GM18502 (cell line): ENCODE data around the gene CHTF18.
"Not testable (repeated sequence)": the region's sequence is repeated elsewhere in the genome, so short reads cannot be mapped to it uniquely, and the experiment has no call there.

ENCODE experiments used
- ATAC-seq: cut with Tn5 transposase; IDR thresholded peaks from one replicate; pipeline ENCODE4 v1.9.1; 2021; ENCODE audit warnings: mild to moderate bottlenecking; ENCODE audit not compliant: unreplicated experiment, poor library complexity

The CHTF18 gene

DNA sequence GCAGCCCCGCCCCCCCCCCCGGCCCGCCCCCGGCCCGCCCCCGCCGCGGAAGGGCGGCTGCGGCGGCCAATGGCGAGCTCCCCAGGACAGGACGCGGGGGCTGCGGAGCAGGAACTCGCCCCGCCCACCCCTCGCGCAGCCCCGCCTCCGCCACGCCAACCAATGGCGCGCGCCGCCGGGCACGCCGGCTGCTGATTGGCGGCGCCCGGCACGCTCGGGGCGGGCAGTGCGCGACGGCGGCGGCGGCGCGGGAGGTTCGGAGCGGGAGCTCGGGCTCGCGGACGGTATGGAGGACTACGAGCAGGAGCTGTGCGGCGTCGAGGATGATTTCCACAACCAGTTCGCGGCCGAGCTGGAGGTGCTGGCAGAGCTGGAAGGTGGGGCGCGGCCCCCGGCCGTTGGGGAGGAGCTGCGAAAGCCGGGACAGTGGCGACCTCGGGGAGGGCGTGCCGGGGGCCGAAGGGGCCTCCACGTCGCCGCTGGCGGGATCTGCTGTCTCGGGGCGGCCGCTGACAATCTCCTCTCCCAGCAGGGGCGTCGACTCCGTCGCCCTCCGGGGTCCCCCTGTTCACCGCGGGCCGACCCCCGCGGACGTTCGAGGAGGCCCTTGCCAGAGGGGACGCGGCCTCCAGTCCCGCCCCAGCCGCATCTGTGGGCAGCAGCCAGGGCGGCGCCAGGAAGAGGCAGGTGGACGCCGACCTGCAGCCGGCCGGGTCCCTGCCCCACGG is at the start of gene CHTF18:
TSS of gene CHTF18 (plus strand) at position 222 of the 728 bp plus-strand sequence. CDS start at position 287, 65 bp downstream.
- ATAC-seq = peak; percentile 78

DNA sequence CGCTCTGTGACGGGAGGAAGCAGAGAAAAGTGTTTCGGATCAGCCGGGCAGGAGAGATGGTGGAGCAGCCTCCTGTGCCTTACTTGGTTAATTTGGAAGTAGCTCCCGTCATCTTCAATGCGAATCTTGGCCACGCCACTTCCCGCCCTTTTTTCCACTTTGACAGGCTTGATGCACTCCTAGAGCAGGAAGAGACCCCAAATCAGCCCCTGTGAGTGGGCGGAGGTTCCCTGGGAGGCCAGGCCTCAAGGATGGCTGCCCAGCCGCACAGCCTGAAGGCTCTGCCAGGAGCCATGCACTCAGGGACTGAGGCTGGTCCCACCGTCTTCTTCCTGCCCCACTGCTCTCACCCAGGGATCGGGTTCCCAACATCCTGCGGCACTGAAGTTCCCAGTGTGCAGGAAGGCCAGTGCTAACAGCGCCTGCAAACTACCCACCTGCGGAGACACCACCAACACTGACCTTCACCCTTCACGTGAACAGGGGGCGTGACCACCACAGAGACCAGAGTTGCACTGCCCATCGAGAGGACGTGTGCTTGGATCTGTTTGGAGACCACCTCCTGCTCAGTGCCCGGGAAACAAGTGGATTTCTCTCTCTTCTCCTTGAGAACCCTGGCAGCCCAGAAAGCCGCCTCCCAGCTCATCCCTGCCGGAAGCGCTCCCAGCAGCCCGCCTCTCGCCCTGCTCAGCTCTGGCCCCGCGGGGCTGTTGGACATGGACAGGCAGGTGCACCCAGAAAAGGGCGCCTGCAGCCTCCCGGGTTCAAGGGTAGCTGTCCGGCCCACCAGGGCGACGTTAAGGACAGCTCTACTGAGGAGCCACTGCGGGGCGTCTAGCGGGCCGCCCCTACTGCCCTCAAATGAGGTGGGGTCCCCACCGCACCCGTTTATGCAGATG is 48.6 kb upstream of the CHTF18 start:
- ATAC-seq = no peak

DNA sequence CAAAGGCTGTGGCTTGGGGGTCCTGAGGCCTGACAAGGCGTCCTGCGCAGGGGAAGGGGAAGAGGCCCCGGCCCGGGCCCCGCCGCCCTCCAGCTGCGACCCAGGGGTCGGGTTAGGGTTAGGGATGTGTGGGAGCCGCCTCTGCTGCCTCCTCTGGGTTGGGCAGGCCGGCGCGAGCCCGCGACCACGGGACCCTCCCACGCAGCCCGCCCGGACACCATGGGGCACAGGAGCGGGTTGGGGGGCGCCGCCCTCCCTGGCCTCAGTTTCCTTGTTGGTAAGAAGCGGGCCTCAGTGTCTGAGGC is 48.0 kb upstream of the CHTF18 start:
- ATAC-seq = no peak

DNA sequence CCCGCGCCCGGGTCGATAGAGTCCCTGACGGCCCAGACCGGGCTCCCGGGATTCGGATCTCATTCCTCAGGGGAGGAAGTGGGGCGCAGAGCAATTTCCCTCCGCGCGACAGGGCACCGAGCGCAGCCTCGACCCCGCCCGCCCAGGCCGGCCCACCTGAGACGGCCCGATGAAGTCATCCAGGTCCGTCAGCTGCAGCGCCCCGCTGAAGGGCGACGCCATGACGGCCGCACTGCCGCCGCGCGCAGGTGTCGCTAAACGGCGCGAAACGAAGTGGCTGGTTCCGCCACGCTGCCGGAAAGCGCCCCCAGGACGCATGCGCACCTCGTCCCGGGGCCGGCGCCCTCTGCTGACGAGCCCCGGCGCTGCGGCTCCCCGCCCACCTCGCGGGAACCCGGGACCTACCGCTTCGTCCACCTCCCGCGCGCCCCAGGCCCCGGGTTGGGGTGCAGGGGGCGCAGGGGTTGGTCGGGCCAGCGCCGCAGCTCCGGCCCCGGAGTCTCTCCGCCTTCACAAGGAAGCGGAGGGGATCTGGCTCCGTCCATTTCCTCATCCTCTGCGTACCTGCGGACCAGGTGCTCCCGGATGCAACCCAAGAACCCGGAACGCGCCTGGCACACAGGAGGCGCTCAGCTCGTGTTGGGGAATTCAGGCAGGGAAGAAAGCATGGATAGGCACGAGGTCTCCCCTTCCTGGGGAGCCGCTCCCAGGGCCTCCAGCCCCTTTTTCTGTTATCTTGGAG is 47.5 kb upstream of the CHTF18 start, which contains the start of gene CIAO3:
TSS of gene CIAO3 (minus strand) at position 234 of the 742 bp plus-strand sequence. CDS start at position 222, 12 bp downstream.
- peak; percentile 62 for ATAC-seq

DNA sequence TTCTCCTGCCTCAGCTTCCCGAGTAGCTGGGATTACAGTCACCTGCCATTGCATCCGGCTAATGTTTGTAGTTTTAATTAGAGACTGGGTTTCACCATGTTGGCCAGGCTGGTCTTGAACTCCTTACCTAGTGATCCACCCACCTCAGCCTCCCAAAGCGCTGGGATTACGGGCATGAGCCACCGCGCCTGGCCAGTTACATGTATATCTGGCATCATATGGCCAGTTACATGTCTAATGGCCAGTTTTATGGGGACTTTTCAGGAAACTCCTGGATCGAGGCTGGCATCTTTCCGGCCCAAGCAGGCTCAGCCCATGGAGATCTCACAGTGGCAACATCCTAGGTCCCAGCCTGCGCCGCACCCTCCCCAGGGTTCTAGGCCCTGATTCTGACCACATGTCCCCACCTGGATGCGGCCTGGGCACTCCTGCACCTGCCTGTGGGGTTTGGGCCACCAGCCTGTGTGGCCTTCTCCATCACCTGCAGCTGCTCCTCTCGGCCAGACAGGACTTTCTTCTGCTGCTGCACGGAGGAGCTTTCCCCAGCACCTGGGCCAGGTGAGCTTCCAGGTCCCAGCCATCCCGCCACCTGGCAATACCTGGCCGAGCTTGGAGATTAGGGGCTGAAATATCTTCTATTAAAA is 46.3 kb upstream of the CHTF18 start:
- no peak for ATAC-seq

DNA sequence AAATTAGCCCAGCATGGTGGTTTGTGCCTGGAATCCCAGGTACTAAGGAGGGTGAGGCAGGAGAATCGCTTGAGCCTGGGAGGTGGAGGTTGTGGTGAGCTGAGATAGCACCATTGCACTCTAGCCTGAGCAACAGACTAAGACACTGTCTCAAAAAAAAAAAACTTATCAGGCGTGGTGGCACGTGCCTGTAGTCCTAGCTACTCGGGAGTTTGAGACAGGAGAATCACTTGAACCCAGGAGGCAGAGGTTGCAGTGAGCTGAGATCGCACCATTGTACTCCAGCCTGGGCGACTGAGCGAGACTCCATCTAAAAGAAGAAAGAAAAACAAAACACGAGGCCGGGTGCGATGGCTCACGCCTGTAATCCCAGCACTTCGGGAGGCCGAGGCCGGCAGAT is 45.5 kb upstream of the CHTF18 start:
- ATAC-seq = not testable (repeated sequence)

DNA sequence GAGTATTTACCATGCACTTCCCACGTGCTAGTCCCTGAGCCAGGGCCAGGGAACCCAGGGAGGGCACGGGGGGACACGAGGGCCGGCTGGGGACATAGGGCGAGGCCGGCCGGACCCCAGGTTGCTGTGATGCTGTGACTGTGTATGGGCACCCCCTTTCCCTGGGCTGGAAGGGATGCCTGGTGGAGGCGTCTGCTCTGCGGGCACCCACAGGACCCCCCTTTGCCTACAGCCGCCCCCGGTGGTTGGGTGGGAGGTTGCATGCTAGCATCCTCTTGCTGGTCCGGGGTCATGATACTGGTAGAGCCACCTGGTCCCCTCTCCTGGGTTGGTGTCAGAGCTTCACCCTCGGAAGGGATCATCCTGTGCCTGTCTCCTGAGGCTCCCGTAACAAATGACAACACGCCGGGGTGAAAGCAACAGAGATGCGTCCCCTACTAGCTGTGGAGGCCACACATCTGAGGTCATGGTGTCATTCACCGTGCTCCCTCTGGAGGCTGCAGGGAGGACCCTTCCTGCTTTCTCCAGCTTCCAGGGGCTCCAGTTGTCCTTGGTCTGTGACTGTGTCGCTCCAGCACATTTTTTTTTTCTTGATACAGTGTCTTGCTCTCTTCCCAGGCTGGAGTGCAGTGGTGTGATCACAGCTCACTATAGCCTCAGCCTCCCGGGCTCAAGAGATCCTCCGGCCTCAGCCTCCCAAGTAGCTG is 44.5 kb upstream of the CHTF18 start:
- no peak for ATAC-seq

DNA sequence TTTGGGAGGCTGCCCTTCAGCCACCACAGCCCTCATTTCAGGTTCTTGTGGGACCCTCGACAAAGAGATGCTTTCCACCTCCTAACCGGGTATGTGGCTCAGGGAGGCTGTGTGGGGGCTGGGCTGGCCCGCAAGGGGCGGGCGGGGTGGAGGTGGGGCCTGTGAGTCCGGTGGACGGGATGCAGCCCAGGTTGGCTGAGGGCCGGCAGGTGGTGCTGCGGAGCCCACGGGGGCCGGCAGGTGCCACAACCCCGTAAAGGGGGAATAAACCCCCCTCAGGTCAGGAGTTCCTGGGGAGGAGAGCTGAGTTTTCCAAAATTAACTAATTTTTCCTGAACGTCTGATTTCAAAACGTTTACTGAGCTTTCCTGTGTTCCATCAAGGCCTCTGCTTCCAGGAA is 42.7 kb upstream of the CHTF18 start:
- no peak for ATAC-seq

DNA sequence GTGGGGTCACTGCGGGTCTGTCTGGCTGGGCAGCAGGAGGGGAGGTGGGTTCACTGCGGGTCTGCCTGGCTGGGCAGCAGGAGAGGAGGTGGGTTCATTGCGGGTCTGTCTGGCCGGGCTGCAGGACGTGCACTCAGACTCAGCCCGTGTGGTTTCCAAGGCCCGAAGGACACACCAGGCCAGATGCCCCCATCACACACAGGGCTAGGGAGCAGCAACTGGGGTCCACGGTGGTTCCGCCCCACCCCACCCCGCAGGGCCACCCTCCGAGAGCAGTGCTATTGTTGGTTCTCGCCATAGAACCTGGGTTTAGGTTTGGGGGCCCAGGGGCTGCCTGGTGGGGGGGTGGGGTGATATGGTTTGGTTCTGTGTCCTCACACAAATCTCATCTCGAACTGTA is 41.8 kb upstream of the CHTF18 start:
- ATAC-seq = no peak

DNA sequence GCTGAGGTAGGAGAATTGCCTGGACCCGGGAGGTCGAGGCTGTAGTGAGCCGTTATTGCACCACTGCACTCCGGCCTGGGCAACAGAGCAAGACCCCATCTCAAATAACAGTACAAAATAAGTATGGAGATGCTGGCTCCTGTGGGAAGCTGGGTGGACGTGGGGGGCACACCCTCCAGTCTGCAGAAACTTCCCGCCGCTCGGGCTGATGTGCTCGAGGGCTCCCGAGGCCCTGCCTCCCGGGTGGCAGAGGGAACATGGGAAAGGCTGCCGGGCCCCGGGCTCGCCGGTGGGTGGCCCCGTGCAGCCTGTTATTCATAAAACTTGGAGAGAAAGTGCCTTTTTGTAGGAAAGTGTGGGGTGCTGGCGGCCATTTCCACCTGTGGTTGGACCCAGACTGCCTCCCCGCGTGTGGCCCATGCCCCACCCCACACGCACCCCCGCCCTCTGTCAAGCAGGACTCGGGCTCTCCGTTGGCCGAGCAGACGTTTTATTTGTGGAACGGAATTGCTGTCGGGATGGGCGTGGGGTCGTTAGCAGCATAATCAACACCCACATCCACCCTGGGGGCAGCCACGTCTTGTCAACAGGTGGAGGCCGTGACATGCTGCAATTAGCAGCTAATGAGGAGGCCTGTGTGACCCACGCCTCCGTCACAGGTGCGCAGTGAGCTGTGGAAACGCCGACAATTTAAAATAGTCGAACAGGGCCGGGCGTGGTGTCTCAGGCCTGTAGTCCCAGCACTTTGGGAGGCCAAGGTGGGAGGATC is 40.3 kb upstream of the CHTF18 start:
- no peak for ATAC-seq

DNA sequence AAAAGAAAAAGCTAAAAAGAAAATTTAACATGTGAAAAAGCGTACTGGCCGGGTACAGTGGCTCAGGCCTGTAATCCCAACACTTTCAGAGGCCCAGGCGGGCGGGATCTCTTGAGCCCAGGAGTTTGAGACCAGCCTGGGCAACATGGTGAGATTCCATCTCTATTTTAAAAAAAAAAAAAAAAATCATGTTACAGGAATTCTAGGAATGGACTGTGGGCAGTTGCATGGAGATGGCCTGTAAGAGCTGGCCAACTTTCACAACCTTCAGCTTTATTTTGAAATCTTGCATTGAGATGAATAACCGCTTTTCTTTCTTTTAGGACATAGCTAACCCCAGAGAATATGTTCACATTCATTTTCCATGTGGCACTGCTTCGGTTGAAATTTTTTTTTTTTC is 39.4 kb upstream of the CHTF18 start:
- ATAC-seq = no peak

DNA sequence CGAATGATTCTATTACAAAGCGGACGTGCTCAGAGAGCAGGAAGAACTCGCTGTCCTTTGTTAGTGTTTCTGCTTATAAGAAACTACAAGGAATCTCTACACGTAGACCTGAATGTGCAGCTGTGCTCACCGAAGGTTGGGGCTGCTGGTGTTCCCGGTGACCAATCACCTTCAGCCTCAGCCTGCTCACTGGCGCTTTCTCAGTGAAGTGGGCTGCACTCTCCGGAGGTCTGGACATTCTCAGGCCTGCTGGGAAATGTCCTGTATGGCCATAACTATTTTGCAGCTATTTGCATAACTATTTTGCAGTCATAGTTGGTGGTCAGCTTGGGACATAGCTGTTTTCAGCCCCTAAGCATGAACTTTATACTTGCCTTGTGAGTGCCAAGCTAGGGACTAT is 37.9 kb upstream of the CHTF18 start:
- ATAC-seq = no peak

DNA sequence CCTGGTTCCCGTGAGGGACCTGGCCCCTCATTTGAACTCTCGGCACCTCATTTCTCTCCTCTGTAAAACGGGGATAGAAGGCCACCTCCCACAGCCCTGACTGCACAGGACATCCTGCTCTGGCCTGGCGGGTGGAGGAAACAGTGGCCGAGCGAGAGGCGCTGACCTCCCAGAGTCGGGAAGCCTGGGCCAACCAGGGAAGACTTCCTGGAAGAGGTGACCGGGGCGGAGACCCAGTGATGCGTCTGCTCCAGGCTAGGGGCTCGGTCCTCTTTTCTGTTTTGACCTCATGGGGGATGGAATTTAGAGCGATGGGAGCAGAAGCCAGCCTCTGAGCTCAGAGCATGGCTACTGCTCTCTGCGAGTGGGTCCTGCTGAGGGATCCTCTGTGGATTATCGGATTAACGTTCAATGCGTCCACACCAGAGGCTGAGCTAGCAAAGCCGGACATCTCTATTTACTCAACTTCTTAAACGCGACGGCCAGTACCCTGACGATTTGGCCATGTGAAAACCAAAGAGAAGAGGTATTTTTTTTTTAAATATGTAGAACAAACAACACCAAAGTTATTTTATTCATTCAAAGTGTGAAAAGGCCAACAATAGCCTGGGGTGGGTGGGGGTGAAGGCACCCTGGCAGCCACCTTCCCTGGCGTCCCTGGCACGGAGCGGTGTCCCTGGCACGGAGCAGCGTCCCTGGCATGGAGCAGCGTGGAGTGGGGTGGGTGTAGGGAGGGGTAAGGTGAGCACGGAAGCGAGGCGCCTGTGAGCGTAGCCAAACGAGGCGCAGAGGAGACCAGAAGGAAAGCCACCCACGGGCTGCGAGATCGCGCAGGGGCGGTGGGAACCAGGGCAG is 37.0 kb upstream of the CHTF18 start:
- no peak for ATAC-seq

DNA sequence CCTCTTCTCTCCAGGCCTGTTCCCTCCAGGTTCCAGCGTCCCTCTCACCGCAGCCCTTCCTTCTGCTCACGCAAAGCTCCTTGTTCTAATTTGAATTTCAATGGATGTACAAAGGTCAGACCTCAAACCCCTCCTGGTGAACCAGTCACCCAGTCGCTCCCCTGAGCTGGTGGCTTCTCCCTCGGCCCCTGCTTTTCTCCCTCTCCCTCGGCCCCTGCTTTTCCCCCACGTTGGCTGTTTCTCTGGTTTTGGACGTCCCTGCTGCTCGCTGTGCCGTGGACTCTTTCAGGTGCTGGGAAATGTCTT is 36.5 kb upstream of the CHTF18 start:
- ATAC-seq = no peak

DNA sequence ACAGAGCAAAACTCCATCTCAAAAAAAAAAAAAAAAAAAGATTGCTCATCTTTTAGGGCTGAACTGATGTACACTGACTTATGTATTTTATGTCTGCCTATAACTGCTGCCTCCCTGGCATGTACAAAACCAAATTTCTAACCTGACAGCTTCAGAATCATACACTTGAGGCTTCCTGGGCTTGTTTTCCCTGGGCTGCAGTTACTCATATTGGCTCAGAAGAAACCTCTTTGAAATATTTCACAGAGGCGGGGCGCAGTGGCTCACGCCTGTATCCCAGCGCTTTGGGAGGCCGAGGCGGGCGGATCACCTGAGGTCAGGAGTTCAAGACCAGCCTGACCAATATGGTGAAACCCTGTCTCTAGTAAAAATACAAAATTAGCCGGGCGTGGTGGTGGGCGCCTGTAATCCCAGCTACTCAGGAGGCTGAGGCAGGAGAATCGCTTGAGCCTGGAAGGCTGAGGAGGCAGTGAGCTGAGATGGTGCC is 34.3 kb upstream of the CHTF18 start:
- not testable (repeated sequence) for ATAC-seq

DNA sequence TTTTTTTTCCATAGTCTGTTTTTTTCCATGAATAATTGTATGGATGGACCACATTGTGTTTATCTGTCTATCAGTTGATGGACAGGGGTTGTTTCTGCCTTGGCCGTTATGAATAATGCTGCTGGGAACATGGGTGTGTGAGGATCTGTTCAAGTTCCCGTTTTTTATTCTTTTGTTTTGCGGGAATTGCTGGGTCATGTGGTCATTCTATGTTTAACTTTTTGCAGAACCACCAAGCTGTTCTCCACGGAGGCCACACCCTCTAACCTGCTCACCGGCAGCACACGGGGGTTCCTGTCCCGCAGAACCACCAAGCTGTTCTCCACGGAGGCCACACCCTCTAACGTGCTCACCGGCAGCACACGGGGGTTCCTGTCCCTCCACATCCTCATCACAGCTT is 33.8 kb upstream of the CHTF18 start:
- ATAC-seq = no peak

DNA sequence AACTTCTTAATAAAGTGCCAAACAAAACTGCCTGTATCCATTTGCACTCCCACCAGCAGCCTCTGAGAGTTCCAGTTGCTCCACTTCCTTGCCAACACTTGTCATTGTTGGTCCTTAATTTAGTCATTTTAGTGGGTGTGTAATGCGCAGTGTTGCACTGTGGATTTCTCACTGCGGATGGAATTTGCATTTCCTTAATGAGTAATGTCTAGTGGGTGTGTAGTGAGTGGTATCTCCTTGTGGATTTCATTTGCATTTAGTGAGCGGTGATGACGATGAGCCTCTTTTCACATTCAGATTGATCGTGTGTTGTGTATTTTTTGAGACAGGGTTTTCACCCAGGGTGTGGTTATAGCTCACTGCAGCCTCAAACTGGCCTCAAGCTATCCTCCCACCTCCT is 32.0 kb upstream of the CHTF18 start:
- ATAC-seq = no peak
